Activated T-cell treated with anti-CD3 and anti-CD28 coated beads, Interleukin-2, amount 50 U/mL, for 4 hours (primary cell): Measurements from ENCODE around the gene YIPF5. TPM values are rescaled to one million over a fixed set of nuclear protein-coding genes. Genes with fewer than 3 reads are reported as not detected.

ENCODE experiments used
- ATAC-seq, 2 donors: fragments of 200-7000 bp; cut with Tn5 transposase; one replicate each; pipeline ENCODE4 v1.10.0; 2021
- DNase-seq: peaks from one replicate; pipeline ENCODE4 v3.0.0-alpha.2; 2020
- H3K27me3 Mint-ChIP-seq: one replicate; pipeline ENCODE4 v1.8.0; 2021; ENCODE audit warnings: low read depth, mixed read lengths
- H3K36me3 Mint-ChIP-seq: one replicate; pipeline ENCODE4 v1.8.0; 2022; ENCODE audit warnings: mixed read lengths; ENCODE audit not compliant: insufficient read depth
- H3K4me1 Mint-ChIP-seq: one replicate; pipeline ENCODE4 v1.8.0; 2021; ENCODE audit warnings: low read depth, mixed read lengths
- H3K4me3 Mint-ChIP-seq: one replicate; pipeline ENCODE4 v1.8.0; 2021; ENCODE audit warnings: mild to moderate bottlenecking, moderate library complexity, mixed read lengths
- H3K9me3 Mint-ChIP-seq: one replicate; pipeline ENCODE4 v1.8.0; 2021; ENCODE audit warnings: mixed read lengths
- total RNA-seq, 3 donors: library from RNA; stranded (reverse); gene quantifications; one replicate each; pipeline ENCODE4 v1.2.1, GENCODE V29; 2021

Gene YIPF5
- total RNA-seq, 3 donors from 2014 or later, result 27.2 to 32.2 (median 30.8) TPM

DNA sequence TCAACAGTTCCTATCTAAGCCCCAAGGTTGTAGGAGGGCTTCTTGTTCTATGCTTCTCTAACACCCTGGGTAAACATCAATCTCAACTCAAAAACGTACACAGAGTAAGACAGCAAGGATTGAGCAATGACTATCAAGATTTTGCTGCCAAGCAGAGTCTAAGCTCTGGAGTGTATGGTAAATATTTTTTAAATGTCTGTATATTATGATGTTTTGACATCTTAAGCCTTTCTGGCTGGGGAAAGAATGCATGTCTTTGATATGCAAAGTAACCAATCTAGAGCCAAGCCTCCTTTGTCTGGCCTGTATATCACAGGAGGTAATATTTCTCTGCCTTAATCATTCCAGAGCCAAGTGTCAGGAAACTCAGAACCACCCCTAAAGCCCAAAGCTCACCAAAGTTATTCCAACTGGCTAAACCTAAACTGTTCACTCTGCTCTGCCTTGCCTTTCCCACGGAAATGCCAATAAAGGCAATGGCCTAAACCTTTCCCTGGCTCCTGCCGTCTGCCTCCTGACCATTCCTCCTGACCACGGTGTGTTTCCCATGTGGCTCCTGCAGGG is 45.2 kb downstream of the YIPF5 start:
- Mint-ChIP-seq H3K27me3 (no peaks in the 10 kb centered on the region), H3K9me3 (no peaks in the 10 kb centered on the region), H3K4me3 (no peak overlapping the region), H3K4me1 (no peaks in the 10 kb centered on the region), H3K36me3 (no peaks in the 10 kb centered on the region)
- DNase-seq (no peak), ATAC-seq (no peak)

DNA sequence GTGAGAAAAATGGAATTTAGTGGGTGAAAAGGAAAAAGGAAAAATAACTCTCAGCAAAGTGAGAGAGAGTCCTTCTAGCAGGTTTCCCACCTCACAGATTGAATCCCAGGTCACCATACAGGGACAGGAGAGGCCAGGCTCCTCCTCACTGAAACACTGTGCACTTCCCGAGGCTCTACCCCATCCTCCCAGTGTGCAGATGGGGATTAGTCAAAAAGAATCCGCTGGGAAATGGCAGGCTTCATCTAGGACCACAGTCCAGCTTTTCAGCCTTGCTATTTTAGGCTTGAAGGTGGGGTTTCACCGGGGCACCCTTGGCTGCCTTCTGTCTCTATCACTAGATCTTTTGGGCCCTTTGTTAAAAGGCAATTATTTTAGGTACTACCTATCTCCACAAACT is 47.8 kb downstream of the YIPF5 start:
- H3K27me3 Mint-ChIP-seq, result no peaks in the 10 kb centered on the region
- ATAC-seq, result no peak

DNA sequence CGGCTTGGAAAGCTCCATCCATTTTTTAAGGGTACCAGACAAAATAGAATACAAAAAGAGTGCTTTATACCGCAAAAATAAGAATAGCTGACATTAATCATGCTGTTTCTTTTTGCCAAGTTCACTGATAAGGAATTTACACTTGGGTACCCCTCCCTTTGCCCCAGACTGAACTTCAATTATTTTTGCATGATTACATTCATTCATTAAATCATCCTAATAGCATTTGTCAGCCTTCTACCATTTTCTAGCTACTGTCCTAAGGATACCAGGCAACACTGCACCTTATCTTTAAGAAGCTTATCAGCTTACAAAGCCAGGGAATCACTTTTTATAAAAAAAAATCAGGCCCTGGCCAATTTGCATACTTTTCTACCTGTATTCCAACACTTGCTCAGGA is 48.4 kb downstream of the YIPF5 start:
- Mint-ChIP-seq H3K4me3 (no peak overlapping the region), H3K36me3 (no peaks in the 10 kb centered on the region), H3K27me3 (no peaks in the 10 kb centered on the region), H3K9me3 (no peaks in the 10 kb centered on the region), H3K4me1 (no peaks in the 10 kb centered on the region)
- DNase-seq (no peak), ATAC-seq (no peak)

More for the DNA sequence above, 47.8 kb downstream of the YIPF5 start:
- Mint-ChIP-seq H3K4me1 (no peaks in the 10 kb centered on the region), H3K4me3 (no peak overlapping the region), H3K36me3 (no peaks in the 10 kb centered on the region), H3K9me3 (no peaks in the 10 kb centered on the region)
- no peak for DNase-seq

DNA sequence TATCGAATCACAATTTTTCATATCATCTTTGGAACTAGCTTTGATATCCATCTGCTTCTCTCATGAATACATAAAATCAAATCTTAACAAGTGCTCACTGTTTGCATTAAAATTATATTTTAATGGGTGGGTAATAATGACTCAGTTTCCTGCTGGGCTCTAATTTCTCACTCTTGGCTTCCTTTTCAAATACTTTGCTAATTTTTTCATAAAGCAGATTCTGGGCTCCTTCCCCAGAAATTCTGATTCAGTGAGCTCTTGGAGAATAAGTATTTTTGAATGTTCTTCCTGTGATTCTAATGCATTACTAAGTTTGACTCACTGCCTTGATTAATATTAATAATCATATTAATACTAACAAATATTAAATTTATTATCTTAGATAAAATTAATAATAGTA is 48.9 kb downstream of the YIPF5 start:
- H3K27me3 Mint-ChIP-seq, result no peaks in the 10 kb centered on the region
- no peaks in the 10 kb centered on the region for H3K9me3 Mint-ChIP-seq
- no peaks in the 10 kb centered on the region for H3K36me3 Mint-ChIP-seq
- no peak overlapping the region for H3K4me3 Mint-ChIP-seq
- no peaks in the 10 kb centered on the region for H3K4me1 Mint-ChIP-seq
- no peak for ATAC-seq
- DNase-seq, result no peak

DNA sequence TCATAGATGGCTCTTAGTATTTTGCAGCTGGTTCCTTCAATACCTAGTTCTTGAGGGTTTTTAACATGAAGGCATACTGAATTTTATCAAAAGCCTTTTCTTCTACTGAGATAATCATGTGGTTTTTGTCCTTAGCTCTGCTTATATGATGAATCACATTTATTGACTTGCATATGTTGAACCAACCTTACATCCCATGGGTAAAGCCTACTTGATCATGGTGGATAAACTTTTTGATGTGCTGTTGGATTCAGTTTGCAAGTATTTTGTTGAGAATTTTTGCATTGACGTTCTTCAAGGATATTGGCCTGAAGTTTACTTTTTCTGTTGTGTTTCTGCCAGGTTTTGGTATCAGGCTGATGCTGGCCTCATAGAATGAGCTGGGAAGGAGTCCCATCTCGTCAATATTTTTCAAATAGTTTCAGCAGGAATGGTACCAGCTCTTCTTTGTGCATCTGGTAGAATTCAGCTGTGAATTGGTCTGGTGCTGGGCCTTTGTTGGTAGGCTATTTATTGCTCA is 49.7 kb downstream of the YIPF5 start:
- DNase-seq, result no peak
- no peaks in the 10 kb centered on the region for H3K9me3 Mint-ChIP-seq
- no peaks in the 10 kb centered on the region for H3K36me3 Mint-ChIP-seq
- H3K4me1 Mint-ChIP-seq, result no peaks in the 10 kb centered on the region
- no peak overlapping the region for H3K4me3 Mint-ChIP-seq
- no peak for ATAC-seq
- H3K27me3 Mint-ChIP-seq, result no peaks in the 10 kb centered on the region

DNA sequence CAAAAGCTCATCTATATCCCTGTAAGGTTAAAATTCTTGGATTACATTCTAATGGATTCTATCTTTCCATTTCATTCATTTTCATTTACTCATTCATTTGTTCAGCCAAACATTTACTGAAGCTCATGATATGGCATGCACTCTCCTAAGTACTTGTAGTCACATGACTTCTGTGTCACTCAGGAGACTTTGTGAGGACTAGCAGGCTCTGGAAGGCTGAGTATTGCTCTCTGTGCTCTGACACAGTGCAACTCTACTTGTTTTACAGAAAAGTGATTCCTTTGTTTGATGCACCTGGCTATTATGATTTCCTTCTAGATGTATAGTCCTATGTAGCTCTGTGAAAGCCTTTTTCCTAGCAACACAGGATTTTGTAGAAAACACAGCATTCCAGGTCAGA is 53.0 kb downstream of the YIPF5 start:
- no peaks in the 10 kb centered on the region for H3K9me3 Mint-ChIP-seq
- no peak for DNase-seq
- no peak for ATAC-seq
- H3K27me3 Mint-ChIP-seq, result no peaks in the 10 kb centered on the region
- H3K4me1 Mint-ChIP-seq, result no peaks in the 10 kb centered on the region
- H3K4me3 Mint-ChIP-seq, result no peak overlapping the region
- H3K36me3 Mint-ChIP-seq, result no peaks in the 10 kb centered on the region

DNA sequence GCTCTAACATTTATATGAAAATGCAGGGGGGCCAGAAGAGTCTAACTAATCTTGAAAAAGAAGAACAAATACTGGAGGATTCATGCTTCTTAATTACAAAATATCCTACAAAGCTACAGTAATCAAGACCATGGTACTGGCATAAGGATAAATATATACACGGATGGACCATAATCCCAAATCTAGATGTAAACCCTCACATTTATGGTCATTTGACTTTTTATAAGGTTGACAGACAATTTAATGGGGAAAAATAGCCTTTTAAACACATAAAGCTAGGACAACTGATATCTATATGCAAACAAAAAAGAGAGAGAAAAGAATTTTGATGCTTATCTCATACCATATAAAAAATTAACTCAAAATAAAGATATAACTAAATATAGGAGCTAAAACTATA is 55.9 kb downstream of the YIPF5 start:
- DNase-seq (no peak), ATAC-seq (no peak)
- Mint-ChIP-seq H3K9me3 (no peaks in the 10 kb centered on the region), H3K4me1 (no peaks in the 10 kb centered on the region), H3K27me3 (peaks cover 2% of the 10 kb centered on the region), H3K36me3 (no peaks in the 10 kb centered on the region), H3K4me3 (no peak overlapping the region)

Other genes with a start within 250 kb of the YIPF5 start
- gene KCTD16, start 214 bp upstream of the YIPF5 start, total RNA-seq, result not detected